Kidney (tissue), 14 donors: ENCODE results near the gene PDZRN4. TPM values are rescaled to one million over a fixed set of nuclear protein-coding genes. Genes with fewer than 3 reads are reported as not detected.

Experiments used
- DNase-seq, 5 donors: peaks; one replicate each; pipeline ENCODE4 v3.0.0-alpha.2; 2013 to 2020
- FAIRE-seq: peaks from 2 replicates; lab custom pipeline; 2012; peaks lifted over from hg19 to GRCh38; lab: Jason Lieb, UNC
- H3K27ac ChIP-seq, 2 donors: one replicate each; pipeline ENCODE4 v1.7.0; 2013; ENCODE audit warnings: low read depth in 2 of 2, low read length in 2 of 2, inconsistent platforms in 1 of 2
- H3K27me3 ChIP-seq: one replicate; pipeline ENCODE4 v1.7.1; 2013; ENCODE audit warnings: low read length, inconsistent platforms; ENCODE audit not compliant: control insufficient read depth, insufficient read depth
- H3K36me3 ChIP-seq, 3 donors: one replicate each; pipeline versions ENCODE4 v1.7.0 to v1.7.1; 2013; ENCODE audit warnings: low read length in 3 of 3, control low read depth in 1 of 3, inconsistent platforms in 1 of 3; ENCODE audit not compliant: insufficient read depth in 3 of 3, control insufficient read depth in 2 of 3
- H3K4me1 ChIP-seq, 3 donors: one replicate each; pipeline versions ENCODE4 v1.7.0 to v1.7.1; 2013; ENCODE audit warnings: low read length in 3 of 3, inconsistent platforms in 1 of 3, low read depth in 1 of 3; ENCODE audit not compliant: control insufficient read depth in 2 of 3, insufficient read depth in 2 of 3
- H3K4me3 ChIP-seq, 3 donors: one replicate each; pipeline versions ENCODE4 v1.7.0 to v1.8.1; 2013; ENCODE audit warnings: low read length in 3 of 3, control low read depth in 1 of 3, inconsistent platforms in 1 of 3
- H3K9ac ChIP-seq, 3 donors: one replicate each; pipeline versions ENCODE4 v1.7.0 to v1.7.1; 2013; ENCODE audit warnings: low read length in 3 of 3, control low read depth in 1 of 3, inconsistent platforms in 1 of 3
- H3K9me3 ChIP-seq, 3 donors: one replicate each; pipeline versions ENCODE4 v1.7.0 to v1.7.1; 2013; ENCODE audit warnings: low read length in 3 of 3, control low read depth in 1 of 3, inconsistent platforms in 1 of 3; ENCODE audit not compliant: control insufficient read depth in 2 of 3, insufficient read depth in 1 of 3
- CTCF ChIP-seq: IDR thresholded peaks from 3 replicates; pipeline ENCODE4 v1.5.1; 2012; ENCODE audit warnings: mild to moderate bottlenecking, moderate library complexity, borderline replicate concordance; ENCODE audit not compliant: insufficient read depth; ENCODE audit errors: extremely low read depth
- intact Hi-C: fragments of 100-400 bp; cut with DNase I; formaldehyde crosslinking; loops from one replicate; pipeline ENCODE4 v1.11.1; 2022
- polyA plus RNA-seq: library from polyadenylated mRNA; stranded (reverse); fragments of 350-450 nt; fragmentation: Illumina TruSeq; extraction: RNeasy Lipid Tissue Mini Kit (QIAGEN cat#74804); gene quantifications from one replicate; pipeline ENCODE4 v1.2.3, GENCODE V29; 2014; ENCODE audit warnings: low read depth, low replicate concordance; ENCODE audit not compliant: insufficient read depth
- total RNA-seq: library from RNA; stranded (reverse); fragmentation: NEBNext Ultra II Directional; extraction: Animal tissue kit (Norgen Biotek cat#: 25700); gene quantifications from one replicate; pipeline ENCODE4 v1.2.1, GENCODE V29; 2021
- donor health status: control.
- donor health status: control.
- donor health status: control.
- donor health status: control.
- donor health status: control.
- donor health status: DM: yes; HTN: yes; CAD: no.
- donor health status: Normal renal cell carcinoma (clear cell type).

PDZRN4 gene
- total and polyA plus RNA-seq, 2 donors from 2014 or later = 0.56 to 2.1 TPM

- H3K27ac ChIP-seq = no peak overlapping the region
- H3K9me3 ChIP-seq = no peaks in the 10 kb centered on the region
- no peak overlapping the region for H3K9ac ChIP-seq
- H3K4me3 ChIP-seq = no peak overlapping the region
- no peaks in the 10 kb centered on the region for H3K36me3 ChIP-seq
- H3K4me1 ChIP-seq = no peaks in the 10 kb centered on the region
- no peak for DNase-seq
- no peaks in the 10 kb centered on the region for H3K27me3 ChIP-seq
- no peak for TF ChIP-seq CTCF
- intact Hi-C loops = no loop called here
- FAIRE-seq = no peak
Observed at GRCh38 chr12:41224066-41224465, 35.9 kb downstream of the PDZRN4 start.

- no peak for TF ChIP-seq CTCF
- Histone ChIP-seq H3K27ac (no peak overlapping the region), H3K4me1 (no peaks in the 10 kb centered on the region), H3K27me3 (no peaks in the 10 kb centered on the region), H3K9me3 (no peaks in the 10 kb centered on the region), H3K36me3 (no peaks in the 10 kb centered on the region), H3K9ac (no peak overlapping the region), H3K4me3 (no peak overlapping the region)
- intact Hi-C loops = no loop called here
- DNase-seq = no peak
- FAIRE-seq = no peak
Observed at GRCh38 chr12:41225179-41225578, 37.1 kb downstream of the PDZRN4 start.

- intact Hi-C loops = no loop called here
- no peak for TF ChIP-seq CTCF
- Histone ChIP-seq H3K27me3 (no peaks in the 10 kb centered on the region), H3K9ac (no peak overlapping the region), H3K4me3 (no peak overlapping the region), H3K27ac (no peak overlapping the region), H3K9me3 (no peaks in the 10 kb centered on the region), H3K4me1 (no peaks in the 10 kb centered on the region), H3K36me3 (no peaks in the 10 kb centered on the region)
- DNase-seq (no peak), FAIRE-seq (no peak)
Observed at GRCh38 chr12:41228066-41228820, 40.1 kb downstream of the PDZRN4 start.

GRCh38 chr12:41230756-41231155, 42.6 kb downstream of the PDZRN4 start:
- no peaks in the 10 kb centered on the region for H3K4me1 ChIP-seq
- TF ChIP-seq CTCF = no peak
- intact Hi-C loops = no loop called here
- no peak for FAIRE-seq
- H3K9ac ChIP-seq = no peak overlapping the region
- no peak for DNase-seq
- H3K36me3 ChIP-seq = no peaks in the 10 kb centered on the region
- H3K9me3 ChIP-seq = no peaks in the 10 kb centered on the region
- H3K27me3 ChIP-seq = no peaks in the 10 kb centered on the region
- no peak overlapping the region for H3K4me3 ChIP-seq
- H3K27ac ChIP-seq = no peak overlapping the region
